Activated naive CD8-positive, alpha-beta T cell treated with anti-CD3 and anti-CD28 coated beads, Interleukin-2, amount 50 U/mL, for 16 hours (primary cell): ENCODE data around the gene ATP6V1F.

Experiments
- DNase-seq: peaks from one replicate; pipeline ENCODE4 v3.0.0-alpha.2; 2020; ENCODE audit warnings: low read depth, low spot score

ATP6V1F gene

DNA sequence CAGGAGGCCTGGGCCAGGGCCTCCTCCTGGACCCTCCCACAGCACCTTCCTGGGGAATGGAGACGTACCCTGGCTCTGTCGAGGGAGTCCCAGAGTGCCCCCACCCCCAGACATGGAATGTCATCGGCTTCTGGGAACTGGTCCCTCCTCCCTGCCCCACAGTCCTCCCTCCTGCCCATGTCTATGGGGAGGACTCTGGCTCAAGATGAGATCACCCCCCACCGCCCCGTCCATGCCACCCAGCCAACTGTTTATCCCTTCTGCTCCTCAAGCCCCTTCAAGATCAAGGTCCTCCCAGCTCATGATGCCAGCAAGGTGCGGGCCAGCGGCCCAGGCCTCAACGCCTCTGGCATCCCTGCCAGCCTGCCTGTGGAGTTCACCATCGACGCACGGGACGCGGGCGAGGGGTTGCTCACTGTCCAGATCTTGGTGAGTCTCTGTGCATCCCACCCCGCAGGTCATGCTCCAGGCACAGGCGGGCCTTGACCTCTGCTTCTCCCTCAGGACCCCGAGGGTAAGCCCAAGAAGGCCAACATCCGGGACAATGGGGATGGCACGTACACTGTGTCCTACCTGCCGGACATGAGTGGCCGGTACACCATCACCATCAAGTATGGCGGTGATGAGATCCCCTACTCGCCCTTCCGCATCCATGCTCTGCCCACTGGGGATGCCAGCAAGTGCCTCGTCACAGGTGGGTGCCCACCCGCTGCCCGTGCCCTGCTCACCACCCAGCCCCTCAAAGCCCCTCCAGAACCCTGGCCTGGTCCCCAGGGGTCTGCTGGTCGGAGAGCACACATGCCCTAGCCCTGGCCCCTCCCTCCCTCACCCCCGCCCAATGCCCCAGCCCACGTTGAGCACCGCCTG, 14.1 kb upstream of the ATP6V1F start:
- no peak for DNase-seq

DNA sequence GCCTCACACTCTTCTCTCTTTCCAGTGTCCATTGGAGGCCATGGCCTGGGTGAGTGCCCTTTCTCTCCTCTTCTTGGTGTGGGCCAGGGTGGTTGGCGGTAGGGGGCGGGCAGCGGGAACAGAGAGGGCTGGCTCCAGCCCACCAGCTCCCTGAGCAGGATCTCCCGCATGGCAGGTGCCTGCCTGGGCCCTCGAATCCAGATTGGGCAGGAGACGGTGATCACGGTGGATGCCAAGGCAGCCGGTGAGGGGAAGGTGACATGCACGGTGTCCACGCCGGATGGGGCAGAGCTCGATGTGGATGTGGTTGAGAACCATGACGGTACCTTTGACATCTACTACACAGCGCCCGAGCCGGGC, 13.5 kb upstream of the ATP6V1F start:
- DNase-seq = no peak

DNA sequence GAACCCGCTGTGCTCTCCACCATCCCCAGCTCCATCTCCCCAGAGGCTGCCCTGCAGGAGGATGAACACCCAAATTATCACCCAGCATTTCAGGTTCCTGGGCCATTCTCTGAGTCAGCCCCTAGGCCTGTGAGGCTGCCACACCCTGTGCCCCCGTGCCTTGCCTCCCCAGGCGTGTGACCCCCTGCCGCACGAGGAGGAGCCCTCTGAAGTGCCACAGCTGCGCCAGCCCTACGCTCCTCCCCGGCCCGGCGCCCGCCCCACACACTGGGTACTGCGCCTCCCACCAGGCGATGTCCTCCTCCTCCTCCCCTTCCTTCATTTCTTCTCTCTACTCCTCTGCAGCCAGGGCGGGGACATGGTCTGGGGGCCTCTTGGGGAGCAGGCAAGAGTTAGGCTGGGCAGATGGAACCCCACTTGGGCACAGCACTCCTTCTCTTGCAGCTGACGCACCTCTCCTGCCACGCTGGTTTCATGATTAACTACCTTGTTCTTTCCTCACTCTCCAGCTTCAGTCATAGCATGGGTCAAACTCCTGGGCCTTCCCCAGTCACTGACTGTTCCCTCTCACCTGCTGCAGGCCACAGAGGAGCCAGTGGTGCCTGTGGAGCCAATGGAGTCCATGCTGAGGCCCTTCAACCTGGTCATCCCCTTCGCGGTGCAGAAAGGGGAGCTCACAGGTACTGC, 12.7 kb upstream of the ATP6V1F start:
- no peak for DNase-seq

DNA sequence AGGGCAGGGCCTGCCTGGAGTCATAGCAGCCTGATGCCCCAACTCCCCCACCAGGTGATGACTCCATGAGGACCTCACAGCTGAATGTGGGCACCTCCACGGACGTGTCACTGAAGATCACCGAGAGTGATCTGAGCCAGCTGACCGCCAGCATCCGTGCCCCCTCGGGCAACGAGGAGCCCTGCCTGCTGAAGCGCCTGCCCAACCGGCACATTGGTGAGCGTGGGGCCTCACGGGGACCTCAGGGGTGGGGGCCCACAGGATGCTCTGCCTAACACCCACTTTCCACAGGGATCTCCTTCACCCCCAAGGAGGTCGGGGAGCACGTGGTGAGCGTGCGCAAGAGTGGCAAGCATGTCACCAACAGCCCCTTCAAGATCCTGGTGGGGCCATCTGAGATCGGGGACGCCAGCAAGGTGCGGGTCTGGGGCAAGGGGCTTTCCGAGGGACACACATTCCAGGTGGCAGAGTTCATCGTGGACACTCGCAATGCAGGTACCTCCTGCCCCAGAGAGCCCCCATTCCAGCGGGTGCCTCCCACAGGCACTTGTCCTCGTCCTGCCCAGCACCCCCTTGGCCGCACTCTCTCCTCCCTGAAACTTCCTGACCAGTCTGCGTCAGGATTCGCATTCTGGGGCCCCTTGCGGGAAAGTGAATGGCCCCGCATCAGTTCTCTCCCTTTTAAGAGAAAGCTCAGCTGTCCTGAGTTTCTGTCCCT, 10.0 kb upstream of the ATP6V1F start:
- DNase-seq = no peak

DNA sequence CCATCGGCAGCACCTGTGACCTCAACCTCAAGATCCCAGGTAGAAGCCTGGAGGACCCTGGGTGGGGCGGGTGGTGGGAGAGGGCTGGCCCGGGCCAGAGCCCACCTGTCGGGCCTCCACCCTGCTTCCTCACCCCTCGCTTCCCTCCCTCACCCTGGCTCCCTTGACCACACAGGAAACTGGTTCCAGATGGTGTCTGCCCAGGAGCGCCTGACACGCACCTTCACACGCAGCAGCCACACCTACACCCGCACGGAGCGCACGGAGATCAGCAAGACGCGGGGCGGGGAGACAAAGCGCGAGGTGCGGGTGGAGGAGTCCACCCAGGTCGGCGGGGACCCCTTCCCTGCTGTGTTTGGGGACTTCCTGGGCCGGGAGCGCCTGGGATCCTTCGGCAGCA, 8.9 kb upstream of the ATP6V1F start:
- DNase-seq = no peak

DNA sequence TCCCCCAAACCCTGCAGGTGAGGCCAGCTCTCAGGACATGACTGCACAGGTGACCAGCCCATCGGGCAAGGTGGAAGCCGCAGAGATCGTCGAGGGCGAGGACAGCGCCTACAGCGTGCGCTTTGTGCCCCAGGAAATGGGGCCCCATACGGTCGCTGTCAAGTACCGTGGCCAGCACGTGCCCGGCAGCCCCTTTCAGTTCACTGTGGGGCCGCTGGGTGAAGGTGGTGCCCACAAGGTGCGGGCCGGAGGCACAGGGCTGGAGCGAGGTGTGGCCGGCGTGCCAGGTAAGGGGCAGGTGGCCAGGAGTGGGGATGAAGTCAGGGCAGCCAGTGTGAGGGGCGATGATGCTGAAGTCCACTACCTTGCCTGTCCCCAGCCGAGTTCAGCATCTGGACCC, 8.3 kb upstream of the ATP6V1F start:
- DNase-seq = no peak

DNA sequence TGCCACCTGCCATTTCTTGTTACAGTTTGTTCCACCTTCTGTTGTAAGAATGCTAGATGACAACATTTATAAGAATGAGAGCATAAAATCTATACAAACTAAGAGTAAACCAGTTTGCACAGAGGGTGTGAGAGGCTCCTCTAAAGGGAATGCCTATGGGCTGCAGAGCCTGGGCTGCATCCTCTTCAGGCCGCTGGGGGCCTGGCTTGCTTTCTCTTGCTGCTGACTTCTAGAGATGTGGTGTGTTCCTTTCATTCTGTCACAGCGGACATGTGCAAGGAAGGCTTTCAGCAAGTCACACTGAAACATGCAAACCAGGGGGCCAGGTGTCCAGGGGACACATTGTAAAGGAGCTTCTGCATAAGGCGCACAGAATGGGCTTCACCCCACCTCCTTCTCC, 7.1 kb upstream of the ATP6V1F start:
- DNase-seq = no peak

DNA sequence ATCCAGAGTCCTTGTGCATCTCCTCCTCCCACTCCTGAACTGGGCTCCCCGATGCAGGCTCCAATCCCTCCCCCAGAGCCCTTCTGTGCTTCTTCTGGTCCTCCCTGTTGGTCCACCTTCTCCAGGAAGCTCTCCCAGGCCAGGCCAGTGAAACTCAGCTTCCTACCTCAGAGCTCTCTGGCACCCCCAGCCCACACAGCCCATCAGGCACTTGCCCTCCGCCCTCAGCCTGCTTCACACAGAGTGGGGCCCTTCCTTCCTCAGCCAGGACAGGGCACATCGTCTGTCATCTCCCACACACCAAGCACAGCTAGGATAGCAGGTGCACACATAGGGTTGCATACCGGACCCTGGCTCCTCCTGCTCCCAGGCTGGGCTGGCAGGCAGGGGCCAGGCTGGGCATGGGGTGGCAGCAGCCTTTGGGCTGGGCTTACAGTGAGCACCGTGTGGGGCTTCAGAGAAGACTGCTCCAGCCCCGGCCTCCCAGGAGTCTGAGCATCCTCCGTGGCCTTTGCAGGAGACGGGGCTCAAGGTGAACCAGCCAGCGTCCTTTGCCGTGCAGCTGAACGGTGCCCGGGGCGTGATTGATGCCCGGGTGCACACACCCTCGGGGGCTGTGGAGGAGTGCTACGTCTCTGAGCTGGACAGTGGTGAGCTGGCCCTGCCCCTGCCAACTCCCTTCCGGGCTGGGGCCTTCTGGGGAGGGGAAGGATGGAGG, 6.5 kb upstream of the ATP6V1F start:
- DNase-seq = no peak

DNA sequence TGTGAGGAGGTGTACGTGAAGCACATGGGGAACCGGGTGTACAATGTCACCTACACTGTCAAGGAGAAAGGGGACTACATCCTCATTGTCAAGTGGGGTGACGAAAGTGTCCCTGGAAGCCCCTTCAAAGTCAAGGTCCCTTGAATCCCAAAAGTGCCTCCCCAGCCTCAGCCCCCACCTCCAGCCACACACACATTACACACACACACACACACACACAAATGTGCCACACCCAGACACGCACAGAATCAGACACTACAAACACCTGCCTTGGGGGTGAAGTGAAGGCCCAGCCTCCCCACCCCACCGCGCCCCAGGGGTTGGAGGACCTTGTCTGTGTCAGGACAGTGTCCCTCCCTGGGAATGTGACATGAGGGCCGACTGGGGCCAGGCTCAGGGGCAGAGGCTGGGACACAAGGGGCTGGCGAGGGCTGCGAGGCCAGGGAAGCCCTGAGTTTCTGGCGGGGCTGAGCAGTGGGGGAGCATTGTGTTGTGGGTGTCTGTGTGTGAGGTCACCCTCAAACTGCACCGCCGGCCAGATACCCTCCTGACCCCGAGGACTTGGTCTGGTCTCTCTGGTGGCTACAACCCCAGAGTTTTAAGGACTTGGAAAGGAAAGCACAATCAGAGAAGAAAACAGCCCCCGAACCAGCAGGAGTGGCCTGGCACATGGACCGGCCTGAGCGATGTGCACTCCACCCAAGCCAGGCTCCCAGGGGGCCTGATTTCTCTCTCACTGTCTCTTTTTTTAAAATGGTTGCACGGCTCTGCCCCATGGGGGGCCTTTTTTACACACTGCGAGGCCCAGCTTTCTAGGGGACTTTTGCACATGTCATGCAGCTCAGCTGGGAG, 4.0 kb upstream of the ATP6V1F start:
- no peak for DNase-seq

DNA sequence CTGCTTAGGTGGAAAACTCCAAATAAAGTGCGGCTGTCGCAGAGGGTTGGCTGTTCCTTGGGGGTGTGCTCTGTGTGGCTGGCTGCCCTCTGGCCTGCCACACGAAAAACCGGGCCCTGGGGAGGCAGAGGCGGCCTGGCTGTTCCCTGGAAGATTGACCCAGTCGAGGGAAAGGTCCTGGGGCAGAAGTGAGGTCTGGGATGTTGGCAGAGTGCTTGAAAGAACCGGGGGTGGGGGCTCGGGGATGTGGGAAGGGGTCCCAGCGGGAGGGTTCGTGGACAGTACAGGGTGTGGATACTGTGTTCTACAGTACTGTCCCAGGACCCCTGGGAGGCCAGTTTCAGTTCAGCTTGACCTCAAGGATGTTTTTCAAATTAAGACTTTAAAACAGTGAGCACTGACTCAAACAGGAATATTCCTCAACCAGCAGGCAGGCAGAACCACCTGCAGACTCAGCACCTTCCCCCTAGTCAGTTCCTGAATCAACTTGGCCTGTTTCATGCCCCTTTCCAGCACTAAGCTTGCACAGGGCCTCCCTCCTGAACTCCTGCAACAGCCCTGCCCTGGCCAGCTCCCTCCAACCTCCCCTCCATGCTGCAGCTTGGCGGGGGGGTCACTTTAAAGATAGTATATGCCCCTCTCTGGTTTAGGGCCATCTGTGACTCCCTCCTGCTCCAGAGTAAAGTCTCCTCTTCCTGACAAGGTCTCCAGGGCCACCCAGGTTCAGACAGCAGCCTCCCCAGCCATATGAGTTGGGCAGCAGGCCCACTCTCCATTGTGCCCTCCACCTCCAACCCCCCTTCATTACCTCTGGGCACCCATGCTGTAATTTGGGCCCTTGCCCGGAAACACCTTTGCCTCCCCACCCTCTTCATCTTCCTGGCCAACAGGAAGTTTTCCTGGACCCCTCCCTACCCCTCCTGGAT, 3.2 kb upstream of the ATP6V1F start:
- no peak for DNase-seq

DNA sequence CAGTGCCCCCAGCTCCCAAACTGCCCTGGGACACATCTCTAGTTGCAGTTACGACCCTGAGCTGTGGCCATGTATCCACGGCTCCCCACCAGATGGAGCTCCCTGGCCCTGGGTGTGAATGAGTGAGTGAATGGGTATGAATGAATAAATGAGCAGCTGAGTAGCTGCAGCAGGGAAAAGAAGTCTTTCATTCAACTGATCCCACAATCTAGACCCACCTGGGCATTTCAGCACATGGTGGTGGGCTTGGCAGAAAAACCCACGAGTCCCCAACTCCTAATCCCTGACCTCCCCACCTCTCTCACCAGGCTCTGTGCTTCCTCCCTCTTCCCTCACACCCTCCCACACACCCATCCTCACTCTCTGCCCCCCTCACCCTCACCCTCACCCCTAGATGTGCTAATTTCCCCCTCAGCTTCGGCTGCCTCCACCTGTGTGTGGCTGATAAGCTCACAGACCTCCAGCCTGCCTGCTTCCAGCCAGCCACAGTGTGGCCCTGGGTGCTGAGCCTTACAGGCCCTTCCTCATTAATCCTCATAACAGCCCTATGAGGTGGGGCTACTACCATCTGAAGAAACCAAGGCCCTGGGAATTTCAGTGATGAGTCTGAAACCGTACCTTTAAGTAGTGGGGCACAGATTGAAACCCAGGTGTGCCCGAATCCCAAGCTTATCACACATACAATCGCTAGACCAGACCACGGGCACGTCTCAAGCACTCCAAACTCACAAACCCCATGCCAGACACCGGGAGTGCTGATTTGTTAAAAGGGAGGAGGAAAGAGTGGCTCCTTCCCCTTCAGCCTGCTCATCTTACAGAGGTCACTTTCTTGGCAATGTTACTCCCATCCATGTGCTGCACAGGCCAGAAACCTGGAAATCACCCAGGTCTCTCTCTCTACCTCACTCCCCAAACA, 2.2 kb upstream of the ATP6V1F start:
- DNase-seq = no peak

DNA sequence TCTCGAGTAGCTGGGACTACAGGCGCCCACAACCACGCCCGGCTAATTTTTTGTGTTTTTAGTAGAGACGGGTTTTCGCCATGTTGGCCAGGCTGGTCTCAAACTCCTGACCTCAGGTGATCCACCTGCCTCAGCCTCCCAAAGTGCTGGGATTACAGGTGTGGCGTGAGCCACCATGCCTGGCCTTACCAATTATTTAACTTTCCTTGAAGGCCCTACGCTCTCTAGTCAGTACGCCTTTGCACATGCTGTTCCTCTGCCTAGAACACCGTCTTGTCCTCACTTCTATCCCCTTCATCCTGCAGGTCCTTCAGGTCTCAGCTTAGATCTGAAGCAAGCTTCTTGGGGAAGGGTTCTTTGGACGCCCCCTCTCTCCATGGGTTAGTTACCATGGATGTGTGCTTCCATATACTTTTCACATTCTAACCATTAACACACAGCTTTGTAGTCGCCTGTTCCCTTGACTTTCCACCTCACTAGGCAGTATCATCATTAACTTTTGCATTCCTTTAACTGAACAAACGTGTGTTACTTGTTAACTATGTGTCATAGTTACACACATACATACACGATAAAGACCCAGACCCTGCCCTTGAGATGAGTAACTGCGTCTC, 592 bp upstream of the ATP6V1F start:
- no peak for DNase-seq

DNA sequence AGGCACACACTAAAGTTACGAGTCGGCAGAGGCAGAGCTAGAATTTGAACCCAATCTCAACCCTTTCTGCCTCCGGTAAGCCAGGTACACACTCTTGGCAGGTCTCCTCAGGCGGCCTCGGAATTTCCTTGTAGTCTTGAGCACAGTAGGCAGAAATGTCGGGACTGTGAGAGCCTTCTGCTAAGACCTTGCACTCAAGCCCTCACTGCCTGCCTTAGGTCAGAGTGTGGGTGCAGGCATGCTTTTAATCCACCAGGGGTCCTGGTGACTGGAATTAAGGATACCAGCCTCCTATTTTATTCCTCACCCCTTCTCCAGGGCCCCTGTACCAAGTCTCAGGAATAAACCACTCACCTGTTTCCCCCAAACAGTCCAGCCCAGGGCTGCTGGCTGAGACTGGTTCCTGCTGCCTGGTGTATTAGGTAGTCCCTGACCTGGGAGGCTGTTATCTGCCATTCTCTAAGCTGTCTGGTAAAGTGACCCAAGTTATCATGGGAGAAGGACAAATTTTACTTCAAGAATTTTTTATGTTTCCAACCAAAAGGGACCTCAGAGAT, 855 bp downstream of the ATP6V1F start:
- DNase-seq = no peak

DNA sequence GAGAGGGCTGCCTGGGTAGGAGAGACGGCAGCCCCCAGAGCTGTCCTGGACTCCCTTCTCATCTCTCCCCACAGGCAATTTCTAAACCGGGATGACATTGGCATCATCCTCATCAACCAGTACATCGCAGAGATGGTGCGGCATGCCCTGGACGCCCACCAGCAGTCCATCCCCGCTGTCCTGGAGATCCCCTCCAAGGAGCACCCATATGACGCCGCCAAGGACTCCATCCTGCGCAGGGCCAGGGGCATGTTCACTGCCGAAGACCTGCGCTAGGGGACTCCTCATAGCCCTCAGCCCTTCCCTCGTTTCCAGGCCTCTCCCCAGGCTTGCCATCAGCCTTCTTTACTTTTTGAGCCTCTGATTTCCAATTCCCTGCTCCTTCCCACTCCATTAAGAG, 2.6 kb downstream of the ATP6V1F start:
- no peak for DNase-seq

DNA sequence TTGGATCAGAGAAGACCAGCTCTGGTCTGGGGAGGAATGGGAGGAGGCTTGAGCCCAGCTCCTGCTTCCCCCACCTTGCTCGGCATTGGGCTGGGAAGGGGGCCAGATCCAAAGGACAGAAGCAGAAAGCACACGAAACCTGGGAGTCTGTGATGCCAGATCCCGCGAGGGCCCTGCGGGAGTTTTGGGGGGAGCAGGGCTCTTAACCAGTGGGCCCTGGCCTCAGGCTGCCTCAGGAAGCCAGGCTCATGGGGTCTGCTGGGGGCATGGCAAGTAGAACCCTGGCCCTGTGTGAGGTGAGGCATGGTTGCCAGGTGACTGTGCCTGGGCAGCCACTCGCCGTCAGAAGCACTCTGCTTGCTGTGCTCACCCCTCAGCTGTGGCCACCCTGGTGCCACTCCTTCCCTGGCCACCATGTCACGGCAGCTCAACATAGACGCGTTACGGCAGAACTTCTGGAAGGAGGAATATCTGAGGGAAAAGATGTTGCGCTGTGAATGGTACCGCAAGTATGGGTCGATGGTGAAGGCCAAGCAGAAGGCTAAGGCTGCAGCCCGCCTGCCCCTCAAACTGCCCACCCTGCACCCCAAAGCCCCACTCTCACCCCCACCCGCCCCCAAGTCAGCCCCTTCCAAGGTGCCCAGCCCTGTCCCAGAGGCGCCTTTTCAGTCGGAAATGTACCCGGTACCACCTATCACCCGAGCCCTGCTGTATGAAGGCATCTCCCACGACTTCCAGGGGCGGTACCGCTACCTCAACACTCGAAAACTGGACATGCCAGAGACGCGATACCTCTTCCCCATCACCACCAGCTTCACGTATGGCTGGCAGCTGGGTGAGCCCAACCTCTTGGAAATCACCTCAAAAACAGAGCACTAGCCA, 3.6 kb downstream of the ATP6V1F start:
- DNase-seq = no peak

DNA sequence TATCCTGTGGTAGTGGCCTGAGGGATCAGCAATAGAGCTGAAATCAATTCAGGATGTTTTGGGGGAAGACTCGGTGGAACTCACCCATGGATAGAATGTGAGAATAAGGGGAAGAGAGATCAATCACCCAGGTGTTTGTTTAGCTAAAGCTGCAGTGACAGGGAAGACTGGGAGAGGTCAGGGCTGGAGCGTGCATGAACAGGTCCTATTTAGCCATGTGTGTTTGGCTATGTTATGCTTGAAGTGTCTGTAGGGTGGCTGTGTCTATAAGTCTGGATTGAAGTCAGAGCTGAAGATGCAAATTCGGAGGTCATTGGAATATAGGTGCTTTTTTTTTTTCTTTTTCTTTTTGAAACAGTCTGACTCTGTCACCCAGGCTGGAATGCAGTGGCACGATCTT, 4.6 kb downstream of the ATP6V1F start:
- DNase-seq = no peak
